HAP-1 (cell line): ENCODE measurements around the gene C2CD4B.
A peak's percentile ranks its signal among the peaks of the same experiment; 100 is the strongest.

ENCODE experiments used
- DNase-seq, 2 experiments: peaks; one replicate each; pipeline ENCODE4 v3.0.0-alpha.2; 2016 to 2020; ENCODE audit warnings: low spot score in 2 of 2
- H3K27me3 ChIP-seq: fragments of 250-450 bp; sonication (Bioruptor Pico); 2 replicates; pipeline ENCODE4 v1.5.1; 2020; ENCODE audit warnings: low read depth, mild to moderate bottlenecking, moderate library complexity
- H3K36me3 ChIP-seq: fragments of 250-450 bp; sonication (Bioruptor Pico); replicated peaks from 2 replicates; pipeline ENCODE4 v1.5.1; 2020; ENCODE audit warnings: mild to moderate bottlenecking
- H3K4me1 ChIP-seq: fragments of 250-450 bp; sonication (Bioruptor Pico); 2 replicates; pipeline ENCODE4 v1.5.1; 2020; ENCODE audit warnings: mild to moderate bottlenecking
- H3K4me3 ChIP-seq: fragments of 250-450 bp; sonication (Bioruptor Pico); 2 replicates; pipeline ENCODE4 v1.5.1; 2020; ENCODE audit warnings: mild to moderate bottlenecking, moderate library complexity
- H3K9me3 ChIP-seq: fragments of 250-450 bp; sonication (Bioruptor Pico); 2 replicates; pipeline ENCODE4 v1.5.1; 2020; ENCODE audit warnings: mild to moderate bottlenecking, moderate library complexity
- in situ Hi-C: fragments of 300-500 bp; cut with MboI; formaldehyde crosslinking; loops from 3 replicates; pipeline ENCODE4 v1.14.3; 2020; ENCODE audit warnings: low sequenced_read_pairs, inconsistent platforms, mixed read lengths

The C2CD4B gene

GRCh38 chr15:62173215-62173614 lies 8.1 kb upstream of the C2CD4B start:
- Histone ChIP-seq H3K4me1 (no peaks in the 10 kb centered on the region), H3K27me3 (peaks cover 20% of the 10 kb centered on the region), H3K36me3 (no peaks in the 10 kb centered on the region), H3K4me3 (no peak overlapping the region), H3K9me3 (no peaks in the 10 kb centered on the region)
- DNase-seq, result no peak
- in situ Hi-C loops, result no loop called here

GRCh38 chr15:62171882-62172281 lies 6.8 kb upstream of the C2CD4B start:
- in situ Hi-C loops, result no loop called here
- Histone ChIP-seq H3K36me3 (no peaks in the 10 kb centered on the region), H3K27me3 (peaks cover 26% of the 10 kb centered on the region)

GRCh38 chr15:62165793-62166375 lies 799 bp upstream of the C2CD4B start:
- Histone ChIP-seq H3K9me3 (no peaks in the 10 kb centered on the region), H3K27me3 (peaks cover 61% of the 10 kb centered on the region), H3K4me3 (no peak overlapping the region), H3K4me1 (no peaks in the 10 kb centered on the region), H3K36me3 (no peaks in the 10 kb centered on the region)
- in situ Hi-C loops, result no loop called here
- no peak for DNase-seq

More at GRCh38 chr15:62171882-62172281, 6.8 kb upstream of the C2CD4B start:
- H3K4me1 ChIP-seq, result no peaks in the 10 kb centered on the region
- H3K9me3 ChIP-seq, result no peaks in the 10 kb centered on the region
- H3K4me3 ChIP-seq, result no peak overlapping the region
- no peak for DNase-seq

GRCh38 chr15:62164396-62165103 lies 535 bp downstream of the C2CD4B start:
- Histone ChIP-seq H3K4me1 (no peaks in the 10 kb centered on the region), H3K9me3 (no peaks in the 10 kb centered on the region), H3K36me3 (no peaks in the 10 kb centered on the region), H3K27me3 (peaks cover 75% of the 10 kb centered on the region), H3K4me3 (peak overlapping the region; percentile 14)
- peak in 1 of 2 experiments; percentile 49 for DNase-seq
- in situ Hi-C loops, result no loop called here

- H3K9me3 ChIP-seq, result no peaks in the 10 kb centered on the region
- H3K36me3 ChIP-seq, result no peaks in the 10 kb centered on the region
- peaks cover 79% of the 10 kb centered on the region for H3K27me3 ChIP-seq
- DNase-seq, result no peak
- H3K4me3 ChIP-seq, result no peak overlapping the region
- in situ Hi-C loops, result no loop called here
- no peaks in the 10 kb centered on the region for H3K4me1 ChIP-seq
These were observed 1.1 kb downstream of the C2CD4B start for GRCh38 chr15:62164014-62164395.

GRCh38 chr15:62163397-62164013 lies 1.6 kb downstream of the C2CD4B start:
- no peak overlapping the region for H3K4me3 ChIP-seq
- H3K27me3 ChIP-seq, result peaks cover 78% of the 10 kb centered on the region

GRCh38 chr15:62153228-62153627 lies 11.9 kb downstream of the C2CD4B start:
- no peak for DNase-seq
- Histone ChIP-seq H3K4me3 (no peak overlapping the region), H3K4me1 (no peaks in the 10 kb centered on the region; the same call in 1 of the 2 replicates), H3K36me3 (no peaks in the 10 kb centered on the region), H3K27me3 (peaks cover 3% of the 10 kb centered on the region; the same call in 1 of the 2 replicates), H3K9me3 (no peaks in the 10 kb centered on the region)
- in situ Hi-C loops, result no loop called here

More at GRCh38 chr15:62163397-62164013, 1.6 kb downstream of the C2CD4B start:
- DNase-seq, result no peak
- in situ Hi-C loops, result no loop called here
- Histone ChIP-seq H3K36me3 (no peaks in the 10 kb centered on the region), H3K4me1 (no peaks in the 10 kb centered on the region), H3K9me3 (no peaks in the 10 kb centered on the region)

GRCh38 chr15:62150445-62150844 lies 14.6 kb downstream of the C2CD4B start:
- no peaks in the 10 kb centered on the region for H3K36me3 ChIP-seq
- H3K4me1 ChIP-seq, result no peaks in the 10 kb centered on the region; the same call in 1 of the 2 replicates
- no peak for DNase-seq
- no peak overlapping the region for H3K4me3 ChIP-seq
- H3K27me3 ChIP-seq, result peaks cover 3% of the 10 kb centered on the region; the same call in 1 of the 2 replicates
- no peaks in the 10 kb centered on the region for H3K9me3 ChIP-seq
- in situ Hi-C loops, result no loop called here

- no peak for DNase-seq
- H3K9me3 ChIP-seq, result no peaks in the 10 kb centered on the region
- H3K4me1 ChIP-seq, result no peaks in the 10 kb centered on the region; the same call in 1 of the 2 replicates
- in situ Hi-C loops, result no loop called here
- H3K27me3 ChIP-seq, result peaks cover 3% of the 10 kb centered on the region; the same call in 1 of the 2 replicates
- no peak overlapping the region for H3K4me3 ChIP-seq
- H3K36me3 ChIP-seq, result no peaks in the 10 kb centered on the region
These were observed 15.4 kb downstream of the C2CD4B start for GRCh38 chr15:62149729-62150128.

GRCh38 chr15:62147551-62147950 lies 17.5 kb downstream of the C2CD4B start:
- no peaks in the 10 kb centered on the region; the same call in 1 of the 2 replicates for H3K4me1 ChIP-seq
- in situ Hi-C loops, result no loop called here
- peaks cover 4% of the 10 kb centered on the region; the same call in 1 of the 2 replicates for H3K9me3 ChIP-seq
- DNase-seq, result no peak
- no peak overlapping the region for H3K4me3 ChIP-seq
- H3K36me3 ChIP-seq, result 0 out of 2 replicates have a peak, but pooled peaks cover 3% of the 10 kb centered on the region
- H3K27me3 ChIP-seq, result peaks cover 6% of the 10 kb centered on the region

GRCh38 chr15:62147149-62147548 lies 17.9 kb downstream of the C2CD4B start:
- Histone ChIP-seq H3K9me3 (peaks cover 4% of the 10 kb centered on the region; the same call in 1 of the 2 replicates), H3K4me1 (no peaks in the 10 kb centered on the region; the same call in 1 of the 2 replicates), H3K4me3 (no peak overlapping the region), H3K36me3 (0 out of 2 replicates have a peak, but pooled peaks cover 3% of the 10 kb centered on the region), H3K27me3 (peaks cover 5% of the 10 kb centered on the region)
- no peak for DNase-seq
- in situ Hi-C loops, result no loop called here

GRCh38 chr15:62145015-62145735 lies 19.9 kb downstream of the C2CD4B start:
- Histone ChIP-seq H3K36me3 (0 out of 2 replicates have a peak, but pooled peaks cover 3% of the 10 kb centered on the region), H3K4me3 (no peak overlapping the region), H3K9me3 (peaks cover 4% of the 10 kb centered on the region; the same call in 1 of the 2 replicates), H3K4me1 (no peaks in the 10 kb centered on the region; the same call in 1 of the 2 replicates), H3K27me3 (peaks cover 13% of the 10 kb centered on the region)
- in situ Hi-C loops, result no loop called here
- DNase-seq, result no peak

- Histone ChIP-seq H3K4me1 (no peaks in the 10 kb centered on the region), H3K9me3 (peaks cover 4% of the 10 kb centered on the region; the same call in 1 of the 2 replicates), H3K36me3 (0 out of 2 replicates have a peak, but pooled peaks cover 3% of the 10 kb centered on the region), H3K4me3 (no peak overlapping the region), H3K27me3 (peaks cover 13% of the 10 kb centered on the region)
- in situ Hi-C loops, result no loop called here
- no peak for DNase-seq
These were observed 22.3 kb downstream of the C2CD4B start for GRCh38 chr15:62142736-62143135.
